ENCODE measurements around the gene PRRT3. TPM values are rescaled to one million over a fixed set of nuclear protein-coding genes. Genes with fewer than 3 reads are reported as not detected.

The PRRT3 gene
- total RNA-seq, 1 experiment from 2014 or later, result 19.5 TPM

DNA sequence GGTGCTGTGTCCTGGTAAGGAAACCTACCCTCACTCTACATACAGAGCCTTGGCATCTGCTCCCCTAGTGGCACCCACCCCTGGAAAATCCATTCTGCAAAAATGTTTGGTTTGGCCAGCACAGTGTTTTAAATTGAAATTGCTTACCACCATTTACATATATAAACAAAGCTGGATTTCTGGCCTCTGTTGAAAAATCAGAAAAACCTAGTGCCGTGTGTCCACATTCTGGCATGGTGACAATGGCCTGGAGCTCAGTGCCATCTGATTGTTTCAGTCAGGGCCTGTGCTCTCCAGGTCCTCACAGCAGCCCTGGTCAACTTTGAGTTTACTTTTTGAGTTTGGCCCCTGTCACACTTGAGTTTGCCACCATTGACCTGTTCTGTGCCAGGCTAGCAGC is 38.2 kb downstream of the PRRT3 start:
- Histone ChIP-seq H3K14ac (ENCODE audit: insufficient read depth, low read length) (no peak overlapping the region), H2BK120ac (ENCODE audit: low read depth, low read length, poor library complexity, severe bottlenecking) (no peak overlapping the region), H3K79me1 (ENCODE audit: insufficient read depth, low read depth, low read length, poor library complexity, severe bottlenecking) (no peaks in the 10 kb centered on the region), H3K79me2 (ENCODE audit: insufficient read depth, low read length) (no peaks in the 10 kb centered on the region), H3K27ac (ENCODE audit: insufficient read length, low read depth, low read length) (no peak overlapping the region), H3K18ac (ENCODE audit: insufficient read length, low read depth, low read length) (no peak overlapping the region), H2BK20ac (ENCODE audit: low read depth, low read length, poor library complexity, severe bottlenecking) (no peak overlapping the region), H3K9ac (ENCODE audit: extremely low read depth, insufficient read length, low read length) (no peak overlapping the region), H3K27me3 (ENCODE audit: insufficient read depth, low read length) (no peaks in the 10 kb centered on the region; the same call in 1 of the 2 replicates), H2BK5ac (ENCODE audit: insufficient read length, low read length) (no peak overlapping the region), H2BK15ac (ENCODE audit: low read depth, low read length) (no peak overlapping the region), H4K91ac (ENCODE audit: insufficient read length, low read depth, low read length) (no peak overlapping the region), H2BK12ac (ENCODE audit: insufficient read length, low read depth, low read length) (no peak overlapping the region), H4K20me1 (ENCODE audit: control insufficient read depth, insufficient read depth, insufficient read length) (no peaks in the 10 kb centered on the region), H3K23me2 (ENCODE audit: insufficient read length, low read depth, low read length, poor library complexity, severe bottlenecking) (peaks cover 15% of the 10 kb centered on the region), H3K4me1 (ENCODE audit: insufficient read depth, low read length) (peaks cover 4% of the 10 kb centered on the region; the same call in 1 of the 2 replicates), H3K56ac (ENCODE audit: insufficient read length, low read depth, low read length) (no peak overlapping the region), H3K4ac (ENCODE audit: low read depth, low read length) (no peak overlapping the region), H3K4me2 (ENCODE audit: insufficient read depth, insufficient read length, low read length) (no peak overlapping the region), H4K5ac (ENCODE audit: insufficient read length, low read depth, low read length) (no peak overlapping the region), H3T11ph (ENCODE audit: low read length) (no peak overlapping the region), H3K23ac (ENCODE audit: insufficient read length, low read depth, low read length) (no peak overlapping the region), H3K9me3 (ENCODE audit: control insufficient read depth, low read depth, low read length) (no peaks in the 10 kb centered on the region), H2AK5ac (ENCODE audit: insufficient read length, low read length) (no peak overlapping the region), H4K8ac (replicated peaks; ENCODE audit: insufficient read length, low read depth, low read length) (no peak overlapping the region), H2AFZ (ENCODE audit: low read length) (no peak overlapping the region)
- Mint-ChIP-seq H3K4me3 (no peak overlapping the region), H3K27me3 (ENCODE audit: low read depth) (peaks cover 17% of the 10 kb centered on the region), H3K9me3 (no peaks in the 10 kb centered on the region; a peak in 2 of 5 replicates), H3K36me3 (ENCODE audit: insufficient read depth in 1 of 3, low read depth in 3 of 3) (peaks cover 0 to 5% (median 0%) of the 10 kb centered on the region in 3 experiments; a peak in 1 of 7 replicates), H3K27ac (no peak overlapping the region), H3K4me1 (peaks cover 15 to 27% of the 10 kb centered on the region in 2 experiments)
- TF ChIP-seq, protein P1, sequence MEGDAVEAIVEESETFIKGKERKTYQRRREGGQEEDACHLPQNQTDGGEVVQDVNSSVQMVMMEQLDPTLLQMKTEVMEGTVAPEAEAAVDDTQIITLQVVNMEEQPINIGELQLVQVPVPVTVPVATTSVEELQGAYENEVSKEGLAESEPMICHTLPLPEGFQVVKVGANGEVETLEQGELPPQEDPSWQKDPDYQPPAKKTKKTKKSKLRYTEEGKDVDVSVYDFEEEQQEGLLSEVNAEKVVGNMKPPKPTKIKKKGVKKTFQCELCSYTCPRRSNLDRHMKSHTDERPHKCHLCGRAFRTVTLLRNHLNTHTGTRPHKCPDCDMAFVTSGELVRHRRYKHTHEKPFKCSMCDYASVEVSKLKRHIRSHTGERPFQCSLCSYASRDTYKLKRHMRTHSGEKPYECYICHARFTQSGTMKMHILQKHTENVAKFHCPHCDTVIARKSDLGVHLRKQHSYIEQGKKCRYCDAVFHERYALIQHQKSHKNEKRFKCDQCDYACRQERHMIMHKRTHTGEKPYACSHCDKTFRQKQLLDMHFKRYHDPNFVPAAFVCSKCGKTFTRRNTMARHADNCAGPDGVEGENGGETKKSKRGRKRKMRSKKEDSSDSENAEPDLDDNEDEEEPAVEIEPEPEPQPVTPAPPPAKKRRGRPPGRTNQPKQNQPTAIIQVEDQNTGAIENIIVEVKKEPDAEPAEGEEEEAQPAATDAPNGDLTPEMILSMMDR (conservative IDR thresholded peaks at IDR 0.05), result no peak
- no peak for DNase-seq
- WGBS (ENCODE audit: extremely low coverage, insufficient read length, low lambda C conversion rate), result no CpG with 5 or more reads among the region's 1 CpG

Data from H9 (cell line).